ENCODE results near the gene LAMA1.

- TF ChIP-seq, protein P1, sequence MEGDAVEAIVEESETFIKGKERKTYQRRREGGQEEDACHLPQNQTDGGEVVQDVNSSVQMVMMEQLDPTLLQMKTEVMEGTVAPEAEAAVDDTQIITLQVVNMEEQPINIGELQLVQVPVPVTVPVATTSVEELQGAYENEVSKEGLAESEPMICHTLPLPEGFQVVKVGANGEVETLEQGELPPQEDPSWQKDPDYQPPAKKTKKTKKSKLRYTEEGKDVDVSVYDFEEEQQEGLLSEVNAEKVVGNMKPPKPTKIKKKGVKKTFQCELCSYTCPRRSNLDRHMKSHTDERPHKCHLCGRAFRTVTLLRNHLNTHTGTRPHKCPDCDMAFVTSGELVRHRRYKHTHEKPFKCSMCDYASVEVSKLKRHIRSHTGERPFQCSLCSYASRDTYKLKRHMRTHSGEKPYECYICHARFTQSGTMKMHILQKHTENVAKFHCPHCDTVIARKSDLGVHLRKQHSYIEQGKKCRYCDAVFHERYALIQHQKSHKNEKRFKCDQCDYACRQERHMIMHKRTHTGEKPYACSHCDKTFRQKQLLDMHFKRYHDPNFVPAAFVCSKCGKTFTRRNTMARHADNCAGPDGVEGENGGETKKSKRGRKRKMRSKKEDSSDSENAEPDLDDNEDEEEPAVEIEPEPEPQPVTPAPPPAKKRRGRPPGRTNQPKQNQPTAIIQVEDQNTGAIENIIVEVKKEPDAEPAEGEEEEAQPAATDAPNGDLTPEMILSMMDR (IDR thresholded peaks at IDR 0.05; ENCODE audit: borderline replicate concordance, extremely low read depth, low read length, poor library complexity, severe bottlenecking): no peak
- TF ChIP-seq EZH2 (IDR thresholded peaks at IDR 0.05; ENCODE audit: borderline replicate concordance, low read depth, low read length, severe bottlenecking): no peak
Measured at GRCh38 chr18:7094427-7094826, 23.2 kb downstream of the LAMA1 start.
